Measurements from ENCODE around the gene WIPF2.
"Not testable (repeated sequence)": the region's sequence is repeated elsewhere in the genome, so short reads cannot be mapped to it uniquely, and the experiment has no call there.

The WIPF2 gene

GRCh38 chr17:40197550-40197949 lies 21.6 kb upstream of the WIPF2 start:
- TF ChIP-seq, protein P1, sequence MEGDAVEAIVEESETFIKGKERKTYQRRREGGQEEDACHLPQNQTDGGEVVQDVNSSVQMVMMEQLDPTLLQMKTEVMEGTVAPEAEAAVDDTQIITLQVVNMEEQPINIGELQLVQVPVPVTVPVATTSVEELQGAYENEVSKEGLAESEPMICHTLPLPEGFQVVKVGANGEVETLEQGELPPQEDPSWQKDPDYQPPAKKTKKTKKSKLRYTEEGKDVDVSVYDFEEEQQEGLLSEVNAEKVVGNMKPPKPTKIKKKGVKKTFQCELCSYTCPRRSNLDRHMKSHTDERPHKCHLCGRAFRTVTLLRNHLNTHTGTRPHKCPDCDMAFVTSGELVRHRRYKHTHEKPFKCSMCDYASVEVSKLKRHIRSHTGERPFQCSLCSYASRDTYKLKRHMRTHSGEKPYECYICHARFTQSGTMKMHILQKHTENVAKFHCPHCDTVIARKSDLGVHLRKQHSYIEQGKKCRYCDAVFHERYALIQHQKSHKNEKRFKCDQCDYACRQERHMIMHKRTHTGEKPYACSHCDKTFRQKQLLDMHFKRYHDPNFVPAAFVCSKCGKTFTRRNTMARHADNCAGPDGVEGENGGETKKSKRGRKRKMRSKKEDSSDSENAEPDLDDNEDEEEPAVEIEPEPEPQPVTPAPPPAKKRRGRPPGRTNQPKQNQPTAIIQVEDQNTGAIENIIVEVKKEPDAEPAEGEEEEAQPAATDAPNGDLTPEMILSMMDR (IDR thresholded peaks at IDR 0.05; ENCODE audit: low read depth, low read length) = no peak
- Histone ChIP-seq H3K4me3 (ENCODE audit: low read depth, low read length) (no peak overlapping the region), H3K36me3 (no peaks in the 10 kb centered on the region), H3K4me1 (peaks cover 4% of the 10 kb centered on the region), H3K27me3 (no peaks in the 10 kb centered on the region), H3K9me3 (no peaks in the 10 kb centered on the region)
- no peak for DNase-seq

DNA sequence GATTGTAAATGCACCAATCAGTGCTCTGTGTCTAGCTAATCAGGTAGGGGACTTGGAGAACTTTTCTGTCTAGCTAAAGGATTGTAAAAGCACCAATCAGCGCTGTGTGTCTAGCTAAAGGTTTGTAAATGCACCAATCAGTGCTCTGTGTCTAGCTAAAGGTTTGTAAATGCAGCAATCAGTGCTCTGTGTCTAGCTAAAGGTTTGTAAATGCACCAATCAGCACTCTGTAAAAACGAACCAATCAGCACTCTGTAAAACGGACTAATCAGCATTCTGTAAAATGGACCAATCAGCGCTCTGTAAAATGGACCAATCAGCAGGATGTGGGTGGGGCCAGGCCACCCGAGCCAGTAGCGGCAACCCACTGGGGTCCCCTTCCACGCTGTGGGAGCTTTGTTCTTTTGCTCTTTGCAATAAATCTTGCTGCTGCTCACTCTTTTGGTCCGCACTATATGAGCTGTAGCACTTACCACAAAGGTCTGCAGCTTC lies 21.1 kb upstream of the WIPF2 start:
- peak; percentile 52 for DNase-seq

GRCh38 chr17:40198576-40198975 lies 20.5 kb upstream of the WIPF2 start:
- H3K4me1 ChIP-seq = peaks cover 6% of the 10 kb centered on the region
- TF ChIP-seq, protein P1 (IDR thresholded peaks at IDR 0.05; ENCODE audit: low read depth, low read length) = no peak

More for the DNA sequence above, 21.1 kb upstream of the WIPF2 start:
- H3K9me3 ChIP-seq, H3K4me1 ChIP-seq, H3K27me3 ChIP-seq, H3K36me3 ChIP-seq: not testable (repeated sequence)
- peak overlapping the region; percentile 0; the same call in 1 of the 2 replicates for H3K4me3 ChIP-seq (ENCODE audit: low read depth, low read length)

GRCh38 chr17:40203131-40203530 lies 16.0 kb upstream of the WIPF2 start:
- H3K27me3 ChIP-seq = no peaks in the 10 kb centered on the region
- TF ChIP-seq, protein P1 (IDR thresholded peaks at IDR 0.05; ENCODE audit: low read depth, low read length) = no peak
- H3K4me1 ChIP-seq = 0 out of 2 replicates have a peak, but pooled peaks cover 2% of the 10 kb centered on the region

More at GRCh38 chr17:40198576-40198975, 20.5 kb upstream of the WIPF2 start:
- H3K4me3 ChIP-seq (ENCODE audit: low read depth, low read length) = peak overlapping the region; percentile 0; the same call in 1 of the 2 replicates
- no peaks in the 10 kb centered on the region for H3K9me3 ChIP-seq
- no peaks in the 10 kb centered on the region for H3K36me3 ChIP-seq
- no peak for DNase-seq
- H3K27me3 ChIP-seq = no peaks in the 10 kb centered on the region

DNA sequence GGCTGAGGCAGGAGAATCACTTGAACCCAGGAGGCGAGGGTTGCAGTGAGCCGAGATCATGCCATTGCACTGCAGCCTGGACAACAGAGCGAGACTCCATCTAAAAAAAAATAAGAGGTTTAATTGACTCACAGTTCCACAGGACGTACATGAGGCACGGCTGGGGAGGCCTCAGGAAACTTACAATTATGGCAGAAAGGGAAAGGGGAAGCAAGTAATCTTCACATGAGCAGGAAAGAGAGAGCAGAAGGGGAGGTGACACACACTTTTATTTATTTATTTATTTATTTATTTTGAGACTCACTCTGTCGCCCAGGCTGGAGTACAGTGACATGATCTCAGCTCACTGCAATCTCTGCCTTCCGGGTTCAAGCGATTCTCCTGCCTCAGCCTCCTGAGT lies 12.9 kb upstream of the WIPF2 start:
- H3K9me3 ChIP-seq; DNase-seq; H3K36me3 ChIP-seq; H3K4me1 ChIP-seq; H3K27me3 ChIP-seq; H3K4me3 ChIP-seq (ENCODE audit: low read depth, low read length): not testable (repeated sequence)

More at GRCh38 chr17:40203131-40203530, 16.0 kb upstream of the WIPF2 start:
- DNase-seq = no peak
- Histone ChIP-seq H3K36me3 (no peaks in the 10 kb centered on the region), H3K9me3 (no peaks in the 10 kb centered on the region), H3K4me3 (ENCODE audit: low read depth, low read length) (no peak overlapping the region)

DNA sequence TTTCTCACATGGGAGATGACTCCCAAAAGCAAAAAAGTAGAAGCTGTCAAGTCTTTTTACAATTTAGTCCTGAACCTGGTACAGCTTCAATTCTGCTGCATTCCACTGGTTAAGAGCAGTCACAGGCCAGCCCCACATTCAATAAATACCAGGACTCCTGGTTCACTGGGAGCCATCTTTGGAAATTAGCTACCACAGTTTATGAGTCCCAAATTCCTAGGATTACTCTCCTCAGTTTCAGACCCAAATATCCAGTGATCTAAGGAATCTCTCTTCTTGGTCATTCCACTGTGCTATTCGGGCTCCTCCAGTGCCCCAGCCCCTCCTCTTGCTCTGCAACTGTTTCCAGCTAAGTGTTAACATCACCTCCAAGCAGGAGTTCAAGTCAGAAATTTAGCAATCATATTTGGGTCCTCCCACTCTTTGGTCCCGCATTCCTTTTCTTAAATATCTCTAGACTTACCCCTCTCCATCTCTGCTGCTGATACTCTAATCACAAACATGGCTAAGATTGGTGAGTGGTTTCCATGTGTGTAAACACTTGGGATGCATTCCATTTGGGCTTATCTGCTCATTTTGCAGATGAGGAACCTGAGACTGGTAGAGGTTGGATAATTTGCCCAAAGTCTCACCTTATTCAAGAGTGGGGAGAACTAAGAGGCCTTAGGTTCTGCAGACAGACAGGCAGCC lies 9.6 kb upstream of the WIPF2 start:
- H3K9me3 ChIP-seq = no peaks in the 10 kb centered on the region
- no peaks in the 10 kb centered on the region for H3K27me3 ChIP-seq
- no peaks in the 10 kb centered on the region for H3K36me3 ChIP-seq
- no peak for DNase-seq
- H3K4me1 ChIP-seq = no peaks in the 10 kb centered on the region
- no peak overlapping the region for H3K4me3 ChIP-seq (ENCODE audit: low read depth, low read length)
- TF ChIP-seq, protein P1 (IDR thresholded peaks at IDR 0.05; ENCODE audit: low read depth, low read length) = no peak

GRCh38 chr17:40213914-40214313 lies 5.2 kb upstream of the WIPF2 start:
- DNase-seq; H3K36me3 ChIP-seq; H3K4me3 ChIP-seq (ENCODE audit: low read depth, low read length); H3K9me3 ChIP-seq; H3K27me3 ChIP-seq; H3K4me1 ChIP-seq: not testable (repeated sequence)
